DOHH2 (cell line): Measurements from ENCODE around the gene PLPPR1.

Experiments
- H3F3A ChIP-seq: fragments of 200-600 bp; sonication (generic), shearing (Covaris generic); 2 replicates; pipeline ENCODE4 v1.6.0; 2016; ENCODE audit warnings: antibody characterized with exemption, mild to moderate bottlenecking; ENCODE audit not compliant: control insufficient read depth, insufficient read depth
- H3K27ac ChIP-seq: fragments of 200-600 bp; sonication (generic); 2 replicates; pipeline ENCODE4 v1.5.1; 2014; ENCODE audit warnings: low read depth, mild to moderate bottlenecking, low read length, moderate library complexity
- H3K27me3 ChIP-seq: fragments of 200-600 bp; sonication (generic); 2 replicates; pipeline ENCODE4 v1.6.1; 2014; ENCODE audit warnings: mild to moderate bottlenecking, low read length, mixed read lengths; ENCODE audit not compliant: control insufficient read depth
- H3K36me3 ChIP-seq: fragments of 200-600 bp; sonication (generic); 2 replicates; pipeline ENCODE4 v1.6.1; 2014; ENCODE audit warnings: mild to moderate bottlenecking, low read length, moderate library complexity, mixed read lengths; ENCODE audit not compliant: control insufficient read depth
- H3K4me1 ChIP-seq: fragments of 200-600 bp; sonication (generic); 2 replicates; pipeline ENCODE4 v1.6.1; 2014; ENCODE audit warnings: mild to moderate bottlenecking, low read length, mixed read lengths; ENCODE audit not compliant: control insufficient read depth
- H3K4me2 ChIP-seq: fragments of 200-600 bp; sonication (generic); 2 replicates; pipeline ENCODE4 v1.6.0; 2014; ENCODE audit warnings: mild to moderate bottlenecking, low read length, moderate library complexity
- H3K4me3 ChIP-seq: fragments of 200-600 bp; sonication (generic); 2 replicates; pipeline ENCODE4 v1.5.1; 2014; ENCODE audit warnings: mild to moderate bottlenecking, low read length, mixed read lengths
- H3K79me2 ChIP-seq: fragments of 200-600 bp; sonication (generic); 2 replicates; pipeline ENCODE4 v1.6.1; 2014; ENCODE audit warnings: mild to moderate bottlenecking, low read length, mixed read lengths; ENCODE audit not compliant: control insufficient read depth
- H3K9me2 ChIP-seq: fragments of 200-600 bp; sonication (generic); replicated peaks from 2 replicates; pipeline ENCODE4 v1.6.1; 2014; ENCODE audit warnings: mild to moderate bottlenecking, low read length, mixed read lengths; ENCODE audit not compliant: control insufficient read depth
- H3K9me3 ChIP-seq: fragments of 200-600 bp; sonication (generic); 2 replicates; pipeline ENCODE4 v1.6.1; 2014; ENCODE audit warnings: antibody characterized with exemption, low read length, mixed read lengths; ENCODE audit not compliant: control insufficient read depth, insufficient read depth
- H4K20me1 ChIP-seq: fragments of 200-600 bp; sonication (generic); 2 replicates; pipeline ENCODE4 v1.6.0; 2014; ENCODE audit warnings: low read depth, mild to moderate bottlenecking, antibody characterized with exemption, low read length, moderate library complexity; ENCODE audit not compliant: control insufficient read depth, insufficient read depth
- EZH2phosphoT487 ChIP-seq: fragments of 200-600 bp; sonication (generic); IDR thresholded peaks from 2 replicates; pipeline ENCODE4 v1.6.1; 2017; ENCODE audit warnings: borderline replicate concordance, mild to moderate bottlenecking, antibody characterized with exemption, low read length, moderate library complexity, mixed read lengths
- TF ChIP-seq, protein P1 (sequence below): fragments of 200-600 bp; sonication (generic); IDR thresholded peaks from one replicate; pipeline ENCODE4 v1.5.1; 2014; ENCODE audit warnings: antibody characterized with exemption, mild to moderate bottlenecking, low read depth, low read length; ENCODE audit not compliant: poor library complexity, severe bottlenecking

The PLPPR1 gene

DNA sequence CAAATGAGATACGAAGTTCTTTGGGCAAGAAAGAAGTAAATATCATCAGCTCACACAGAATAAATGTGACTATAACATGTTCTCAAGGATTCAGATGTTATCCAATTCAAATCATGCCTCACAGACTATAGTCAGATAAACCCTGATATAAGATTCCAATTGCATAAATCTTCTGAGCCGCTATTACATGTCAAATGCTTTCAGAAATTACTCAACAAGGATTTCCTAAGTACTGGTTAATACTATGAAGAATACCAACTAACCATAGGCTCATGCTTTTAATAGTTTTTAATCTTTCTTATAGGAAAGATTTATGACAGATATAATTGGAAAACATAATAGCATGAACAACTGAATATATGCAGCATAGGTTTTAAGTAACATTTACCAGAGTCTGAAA, 282.7 kb downstream of the PLPPR1 start:
- Histone ChIP-seq H3K36me3 (no peaks in the 10 kb centered on the region), H4K20me1 (no peaks in the 10 kb centered on the region), H3K4me3 (no peak overlapping the region), H3K79me2 (no peaks in the 10 kb centered on the region), H3K4me1 (no peaks in the 10 kb centered on the region), H3K9me3 (no peaks in the 10 kb centered on the region), H3F3A (no peaks in the 10 kb centered on the region), H3K4me2 (no peak overlapping the region), H3K9me2 (no peaks in the 10 kb centered on the region), H3K27ac (no peak overlapping the region), H3K27me3 (peaks cover 2% of the 10 kb centered on the region)
- TF ChIP-seq, protein P1, sequence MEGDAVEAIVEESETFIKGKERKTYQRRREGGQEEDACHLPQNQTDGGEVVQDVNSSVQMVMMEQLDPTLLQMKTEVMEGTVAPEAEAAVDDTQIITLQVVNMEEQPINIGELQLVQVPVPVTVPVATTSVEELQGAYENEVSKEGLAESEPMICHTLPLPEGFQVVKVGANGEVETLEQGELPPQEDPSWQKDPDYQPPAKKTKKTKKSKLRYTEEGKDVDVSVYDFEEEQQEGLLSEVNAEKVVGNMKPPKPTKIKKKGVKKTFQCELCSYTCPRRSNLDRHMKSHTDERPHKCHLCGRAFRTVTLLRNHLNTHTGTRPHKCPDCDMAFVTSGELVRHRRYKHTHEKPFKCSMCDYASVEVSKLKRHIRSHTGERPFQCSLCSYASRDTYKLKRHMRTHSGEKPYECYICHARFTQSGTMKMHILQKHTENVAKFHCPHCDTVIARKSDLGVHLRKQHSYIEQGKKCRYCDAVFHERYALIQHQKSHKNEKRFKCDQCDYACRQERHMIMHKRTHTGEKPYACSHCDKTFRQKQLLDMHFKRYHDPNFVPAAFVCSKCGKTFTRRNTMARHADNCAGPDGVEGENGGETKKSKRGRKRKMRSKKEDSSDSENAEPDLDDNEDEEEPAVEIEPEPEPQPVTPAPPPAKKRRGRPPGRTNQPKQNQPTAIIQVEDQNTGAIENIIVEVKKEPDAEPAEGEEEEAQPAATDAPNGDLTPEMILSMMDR = no peak

DNA sequence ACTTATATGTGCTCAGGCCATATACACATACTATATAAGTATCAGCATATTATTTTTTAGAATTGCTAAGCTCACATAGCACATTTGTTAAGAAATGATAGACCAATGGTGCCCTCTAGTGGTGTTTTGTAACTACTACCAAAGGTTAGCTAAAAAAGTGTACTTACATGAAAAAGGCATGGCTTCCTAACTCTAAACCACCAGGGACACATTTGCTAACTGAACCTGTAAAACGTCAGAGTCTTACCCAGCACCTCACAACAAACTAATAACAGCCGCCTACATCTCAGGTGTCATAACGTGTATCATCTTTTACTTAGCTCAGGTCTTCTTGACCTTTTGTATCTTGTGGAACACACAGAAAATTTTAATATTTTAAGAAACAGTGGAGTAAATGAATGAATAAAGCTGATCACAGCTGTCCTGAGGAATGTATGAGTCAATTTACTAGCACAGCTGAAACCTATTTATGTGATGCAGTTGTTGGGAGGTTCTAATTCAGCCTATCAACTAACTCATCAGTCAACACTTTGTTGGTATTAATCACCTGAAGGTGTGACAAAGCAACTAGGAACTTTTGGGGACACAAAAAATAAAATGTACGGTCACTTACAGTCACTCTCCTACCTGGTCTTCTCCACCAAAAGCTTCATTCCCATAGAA, 283.4 kb downstream of the PLPPR1 start:
- no peaks in the 10 kb centered on the region for H3K27me3 ChIP-seq
- H3K27ac ChIP-seq = no peak overlapping the region
- no peak for TF ChIP-seq EZH2phosphoT487
- TF ChIP-seq, protein P1 = peak; percentile 64
- H3K36me3 ChIP-seq = no peaks in the 10 kb centered on the region
- H3K4me2 ChIP-seq = no peak overlapping the region
- no peaks in the 10 kb centered on the region for H3K79me2 ChIP-seq
- no peak overlapping the region for H3K4me3 ChIP-seq
- H4K20me1 ChIP-seq = no peaks in the 10 kb centered on the region
- no peaks in the 10 kb centered on the region for H3F3A ChIP-seq
- H3K9me3 ChIP-seq = no peaks in the 10 kb centered on the region
- H3K9me2 ChIP-seq = no peaks in the 10 kb centered on the region
- no peaks in the 10 kb centered on the region for H3K4me1 ChIP-seq

DNA sequence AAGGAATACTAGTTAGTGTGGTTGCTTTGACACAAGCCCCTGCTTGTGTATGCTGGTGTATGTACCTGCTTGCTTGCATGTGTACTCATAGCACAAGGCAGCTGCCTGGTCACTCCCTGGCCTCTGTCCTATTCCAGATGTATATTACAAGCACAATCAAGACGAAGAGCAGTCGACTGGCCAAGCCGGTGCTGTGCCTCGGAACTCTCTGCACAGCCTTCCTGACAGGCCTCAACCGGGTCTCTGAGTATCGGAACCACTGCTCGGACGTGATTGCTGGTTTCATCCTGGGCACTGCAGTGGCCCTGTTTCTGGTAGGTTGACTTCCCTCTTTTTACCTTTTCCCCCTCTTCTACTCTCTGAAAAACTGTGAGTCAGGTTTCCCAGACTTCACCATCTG, 284.1 kb downstream of the PLPPR1 start:
- Histone ChIP-seq H3K9me2 (no peaks in the 10 kb centered on the region), H3K9me3 (no peaks in the 10 kb centered on the region), H3K27ac (no peak overlapping the region), H4K20me1 (no peaks in the 10 kb centered on the region), H3K4me2 (no peak overlapping the region), H3K4me3 (no peak overlapping the region), H3F3A (no peaks in the 10 kb centered on the region), H3K27me3 (no peaks in the 10 kb centered on the region), H3K36me3 (no peaks in the 10 kb centered on the region), H3K4me1 (no peaks in the 10 kb centered on the region), H3K79me2 (no peaks in the 10 kb centered on the region)
- TF ChIP-seq, protein P1 = no peak

DNA sequence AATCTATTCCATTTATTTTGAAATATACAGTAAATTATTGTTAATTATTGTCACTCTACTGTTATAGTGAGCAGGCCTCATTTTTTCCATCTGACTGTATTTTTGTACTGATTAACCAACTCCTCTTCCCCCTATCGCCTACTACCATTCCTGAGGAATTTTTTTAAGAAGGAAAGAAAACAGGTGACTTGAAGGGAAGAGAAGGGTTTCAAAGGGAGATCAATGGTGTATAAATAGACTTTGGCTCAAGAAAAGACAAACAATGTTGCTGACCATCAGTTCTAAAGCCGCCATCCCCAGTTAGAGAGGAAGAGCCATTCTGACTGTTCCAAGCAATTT, 286.6 kb downstream of the PLPPR1 start:
- Histone ChIP-seq H3K9me3 (no peaks in the 10 kb centered on the region), H3K79me2 (no peaks in the 10 kb centered on the region), H3K9me2 (no peaks in the 10 kb centered on the region), H3K4me3 (no peak overlapping the region), H4K20me1 (no peaks in the 10 kb centered on the region), H3K36me3 (no peaks in the 10 kb centered on the region), H3K4me2 (no peak overlapping the region), H3K4me1 (no peaks in the 10 kb centered on the region), H3F3A (no peaks in the 10 kb centered on the region), H3K27ac (no peak overlapping the region), H3K27me3 (no peaks in the 10 kb centered on the region)
- TF ChIP-seq, protein P1 = no peak
- TF ChIP-seq EZH2phosphoT487 = no peak
